Sigmoid colon (tissue), 7 donors: ENCODE measurements around the gene SPRED3. TPM values are rescaled to one million over a fixed set of nuclear protein-coding genes. Genes with fewer than 3 reads are reported as not detected.

Source experiments
- DNase-seq: peaks from one replicate; pipeline ENCODE4 v3.0.0-alpha.2; 2019
- H3K27ac ChIP-seq, 4 donors: fragments of 200-600 bp; sonication (generic); one replicate each; pipeline ENCODE4 v1.5.1; 2016 to 2019; ENCODE audit warnings: mild to moderate bottlenecking in 1 of 4
- H3K27me3 ChIP-seq, 3 donors: fragments of 200-600 bp; sonication (generic); one replicate each; pipeline ENCODE4 v1.5.1; 2019; ENCODE audit warnings: mild to moderate bottlenecking in 1 of 3
- H3K36me3 ChIP-seq, 4 donors: fragments of 200-600 bp; sonication (generic); one replicate each; pipeline ENCODE4 v1.5.1; 2016 to 2019
- H3K4me1 ChIP-seq, 4 donors: fragments of 200-600 bp; sonication (generic); one replicate each; pipeline ENCODE4 v1.5.1; 2017 to 2019
- H3K4me3 ChIP-seq, 4 donors: fragments of 200-600 bp; sonication (generic); one replicate each; pipeline ENCODE4 v1.5.1; 2017 to 2019; ENCODE audit warnings: mild to moderate bottlenecking in 2 of 4, moderate library complexity in 1 of 4
- H3K9me3 ChIP-seq, 4 donors: fragments of 200-600 bp in 3 of 4; sonication (generic) in 3 of 4; one replicate each; pipeline versions ENCODE4 v1.5.1 to v1.6.1; 2013 to 2019
- EP300 ChIP-seq, 4 donors: sonication (generic); formaldehyde crosslinking; IDR thresholded peaks; one replicate each; pipeline ENCODE4 v1.6.1; 2017; ENCODE audit warnings: antibody characterized with exemption in 4 of 4
- POLR2A ChIP-seq, 2 donors: fragments of 450-650 bp; IDR thresholded peaks; one replicate each; pipeline ENCODE4 v1.6.1; 2016; ENCODE audit warnings: antibody characterized with exemption in 2 of 2, mild to moderate bottlenecking in 2 of 2, moderate library complexity in 2 of 2
- POLR2AphosphoS5 ChIP-seq, 4 donors: sonication (generic); formaldehyde crosslinking; IDR thresholded peaks; one replicate each; pipeline ENCODE4 v1.6.1; 2017; ENCODE audit warnings: antibody characterized with exemption in 4 of 4
- WGBS, 2 donors: extraction: QIAGEN DNeasy Blood & Tissue Kit; methylation state at CpG; one replicate each; pipeline ENCODE4 v1.1.7; 2013; 5-methylcytosine and 5-hydroxymethylcytosine counted together
- intact Hi-C: fragments of 100-400 bp; cut with DNase I; formaldehyde crosslinking; loops from one replicate; pipeline ENCODE4 v1.15.1; 2023
- polyA plus RNA-seq, 3 donors: library from polyadenylated mRNA; stranded (reverse); fragments of 200-250 nt; gene quantifications; one replicate each; pipeline ENCODE4 v1.2.3, GENCODE V29; 2013
- total RNA-seq, 4 donors: library from RNA; depleted of rRNA; stranded (reverse); fragments of >200 nt; gene quantifications; one replicate each; pipeline ENCODE4 v1.1.0, GENCODE V29; 2016
- TF ChIP-seq, protein P1 (sequence below), 4 experiments: fragments of 450-650 bp in 3 of 4; fragments of 200-600 bp in 1 of 4; IDR thresholded peaks; one replicate each; pipeline ENCODE4 v1.5.1; 2016 to 2019; ENCODE audit warnings: antibody characterized with exemption in 4 of 4, mild to moderate bottlenecking in 3 of 4, moderate library complexity in 2 of 4
- donor health status: healthy with polysubstance abuse.
- donor health status: Bipolar disorder and iron deficiency.
- donor health status: healthy.

Gene SPRED3
- total and polyA plus RNA-seq, 7 donors, result under 0.01 to 1.5 (median 0.36) TPM; not detected in 2

- peaks cover 0 to 27% (median 12%) of the 10 kb centered on the region in 3 donors for H3K27me3 ChIP-seq
- no peak for DNase-seq
- no peak overlapping the region for H3K27ac ChIP-seq
- intact Hi-C loops, result no loop called here
- TF ChIP-seq POLR2AphosphoS5 (IDR thresholded peaks at IDR 0.05), result no peak
- no peak for TF ChIP-seq EP300 (IDR thresholded peaks at IDR 0.05)
- TF ChIP-seq POLR2A (IDR thresholded peaks at IDR 0.05), result no peak
- TF ChIP-seq, protein P1, sequence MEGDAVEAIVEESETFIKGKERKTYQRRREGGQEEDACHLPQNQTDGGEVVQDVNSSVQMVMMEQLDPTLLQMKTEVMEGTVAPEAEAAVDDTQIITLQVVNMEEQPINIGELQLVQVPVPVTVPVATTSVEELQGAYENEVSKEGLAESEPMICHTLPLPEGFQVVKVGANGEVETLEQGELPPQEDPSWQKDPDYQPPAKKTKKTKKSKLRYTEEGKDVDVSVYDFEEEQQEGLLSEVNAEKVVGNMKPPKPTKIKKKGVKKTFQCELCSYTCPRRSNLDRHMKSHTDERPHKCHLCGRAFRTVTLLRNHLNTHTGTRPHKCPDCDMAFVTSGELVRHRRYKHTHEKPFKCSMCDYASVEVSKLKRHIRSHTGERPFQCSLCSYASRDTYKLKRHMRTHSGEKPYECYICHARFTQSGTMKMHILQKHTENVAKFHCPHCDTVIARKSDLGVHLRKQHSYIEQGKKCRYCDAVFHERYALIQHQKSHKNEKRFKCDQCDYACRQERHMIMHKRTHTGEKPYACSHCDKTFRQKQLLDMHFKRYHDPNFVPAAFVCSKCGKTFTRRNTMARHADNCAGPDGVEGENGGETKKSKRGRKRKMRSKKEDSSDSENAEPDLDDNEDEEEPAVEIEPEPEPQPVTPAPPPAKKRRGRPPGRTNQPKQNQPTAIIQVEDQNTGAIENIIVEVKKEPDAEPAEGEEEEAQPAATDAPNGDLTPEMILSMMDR (IDR thresholded peaks at IDR 0.05), result no peak
- no peaks in the 10 kb centered on the region for H3K9me3 ChIP-seq
- peaks cover 0 to 11% (median 10%) of the 10 kb centered on the region in 4 donors for H3K4me1 ChIP-seq
- WGBS, 2 donors, result 76 to 87% methylated on average over 6 of the region's 6 CpGs
- H3K4me3 ChIP-seq, result no peak overlapping the region
- H3K36me3 ChIP-seq, result peaks cover 0 to 2% (median under 1%) of the 10 kb centered on the region in 4 donors
These were observed 17.4 kb upstream of the SPRED3 start for GRCh38 chr19:38371081-38371480.

DNA sequence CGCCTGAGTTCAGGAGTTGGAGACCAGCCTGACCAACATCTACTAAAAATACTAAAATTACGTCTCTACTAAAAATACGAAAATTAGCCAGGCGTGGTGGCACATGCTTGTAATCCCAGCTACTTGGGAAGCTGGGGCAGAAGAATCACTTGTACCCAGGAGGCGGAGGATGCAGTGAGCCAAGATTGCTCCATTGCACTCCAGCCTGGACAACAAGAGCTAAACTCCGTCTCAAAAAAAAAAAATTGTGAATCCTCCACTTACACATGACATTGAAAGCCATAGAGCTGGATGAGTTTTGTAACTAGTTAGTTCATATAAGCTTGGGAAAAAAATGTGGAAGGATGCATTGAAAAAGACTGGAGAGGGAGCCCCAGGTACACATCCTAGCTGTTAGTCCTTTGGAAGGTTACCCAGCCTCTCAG lies 14.6 kb upstream of the SPRED3 start:
- WGBS, 2 donors, result 62 to 76% methylated on average over 6 of the region's 6 CpGs
- H3K4me3 ChIP-seq, result peak overlapping the region; percentile 4 to 77 (median 74)
- intact Hi-C loops, result loop anchor here (1.0 kb wide), 1 partner anchor 38 kb away; no protein-coding TSS in a partner anchor

GRCh38 chr19:38374332-38375097 lies 14.0 kb upstream of the SPRED3 start, which contains the start of gene PSMD8:
Gene PSMD8, plus strand, starts transcription at chr19:38374571. Its CDS starts 31 bp downstream, at chr19:38374602.
- TF ChIP-seq EP300 (IDR thresholded peaks at IDR 0.05) (peak in 1 of 4 donors; percentile 52), POLR2AphosphoS5 (IDR thresholded peaks at IDR 0.05) (peak; percentile 85 to 96 (median 95)), POLR2A (IDR thresholded peaks at IDR 0.05) (peak; percentile 88 to 90)
- TF ChIP-seq, protein P1 (IDR thresholded peaks at IDR 0.05), result no peak

More for the DNA sequence above, 14.6 kb upstream of the SPRED3 start:
- Histone ChIP-seq H3K36me3 (peaks cover 5 to 27% (median 12%) of the 10 kb centered on the region in 4 donors), H3K27ac (peak overlapping the region; percentile 86 to 93 (median 90)), H3K9me3 (no peaks in the 10 kb centered on the region), H3K4me1 (peaks cover 0 to 26% (median 22%) of the 10 kb centered on the region in 4 donors), H3K27me3 (peaks cover 0 to 3% (median 0%) of the 10 kb centered on the region in 3 donors)
- no peak for DNase-seq
- TF ChIP-seq POLR2A (IDR thresholded peaks at IDR 0.05) (no peak), POLR2AphosphoS5 (IDR thresholded peaks at IDR 0.05) (no peak), EP300 (IDR thresholded peaks at IDR 0.05) (no peak)
- TF ChIP-seq, protein P1 (IDR thresholded peaks at IDR 0.05), result no peak

DNA sequence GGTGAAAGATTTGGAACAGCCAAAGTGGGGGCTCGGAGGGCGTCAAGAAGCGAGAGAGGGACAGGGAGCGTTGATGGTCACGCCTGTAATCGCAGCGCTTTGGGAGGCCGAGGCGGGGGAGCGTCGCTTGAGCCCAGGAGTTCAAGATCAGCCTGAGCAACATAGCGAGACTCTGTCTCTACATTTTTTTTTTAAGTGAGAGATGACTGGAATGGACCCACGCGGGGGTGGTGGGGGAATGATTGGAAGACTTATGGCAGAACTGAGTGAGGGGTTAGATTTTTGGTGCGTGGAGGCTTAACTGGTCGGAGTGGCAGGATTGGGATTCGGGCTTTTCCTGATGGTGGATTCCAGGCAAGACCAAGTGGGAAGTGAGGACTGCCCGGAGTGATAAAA lies 13.4 kb upstream of the SPRED3 start:
- intact Hi-C loops, result no loop called here
- peak overlapping the region; percentile 86 to 93 (median 90) for H3K27ac ChIP-seq
- H3K36me3 ChIP-seq, result peaks cover 12 to 39% (median 21%) of the 10 kb centered on the region in 4 donors
- no peaks in the 10 kb centered on the region for H3K9me3 ChIP-seq
- WGBS, 2 donors, result 1% methylated on average over 18 of the region's 18 CpGs
- no peak for DNase-seq
- TF ChIP-seq EP300 (IDR thresholded peaks at IDR 0.05), result no peak
- TF ChIP-seq POLR2AphosphoS5 (IDR thresholded peaks at IDR 0.05), result no peak
- H3K4me3 ChIP-seq, result peak overlapping the region; percentile 70 to 84 (median 77)
- peaks cover 0 to 8% (median under 1%) of the 10 kb centered on the region in 3 donors for H3K27me3 ChIP-seq
- peaks cover 0 to 26% (median 22%) of the 10 kb centered on the region in 4 donors for H3K4me1 ChIP-seq

More at GRCh38 chr19:38374332-38375097, 14.0 kb upstream of the SPRED3 start, which contains the start of gene PSMD8:
- peaks cover 9 to 33% (median 17%) of the 10 kb centered on the region in 4 donors for H3K36me3 ChIP-seq
- DNase-seq, result peak; percentile 100
- 0% methylated on average over 65 of the region's 65 CpGs for WGBS, 2 donors
- peak within 1 kb of the TSS; percentile 70 to 84 (median 77) for H3K4me3 ChIP-seq
- H3K4me1 ChIP-seq, result peaks cover 0 to 26% (median 22%) of the 10 kb centered on the region in 4 donors
- H3K9me3 ChIP-seq, result no peaks in the 10 kb centered on the region
- H3K27ac ChIP-seq, result peak within 1 kb of the TSS; percentile 86 to 93 (median 90)
- intact Hi-C loops, result loop anchor here (1.0 kb wide), 1 partner anchor 38 kb away; no protein-coding TSS in a partner anchor
- H3K27me3 ChIP-seq, result peaks cover 0 to 3% (median 0%) of the 10 kb centered on the region in 3 donors

- peaks cover 16 to 46% (median 26%) of the 10 kb centered on the region in 4 donors for H3K36me3 ChIP-seq
- peak overlapping the region in 1 of 4 donors; percentile 88 for H3K27ac ChIP-seq
- H3K27me3 ChIP-seq, result peaks cover 0 to 13% (median 6%) of the 10 kb centered on the region in 3 donors
- WGBS, 2 donors, result 90 to 91% methylated on average over 5 of the region's 5 CpGs
- no peak for TF ChIP-seq POLR2A (IDR thresholded peaks at IDR 0.05)
- no peak for TF ChIP-seq EP300 (IDR thresholded peaks at IDR 0.05)
- TF ChIP-seq POLR2AphosphoS5 (IDR thresholded peaks at IDR 0.05), result no peak
- TF ChIP-seq, protein P1 (IDR thresholded peaks at IDR 0.05), result no peak
- H3K4me3 ChIP-seq, result peak overlapping the region in 3 of 4 donors; percentile 70 to 77 (median 77)
- peaks cover 0 to 26% (median 22%) of the 10 kb centered on the region in 4 donors for H3K4me1 ChIP-seq
- DNase-seq, result no peak
- intact Hi-C loops, result no loop called here
- no peaks in the 10 kb centered on the region for H3K9me3 ChIP-seq
These were observed 12.7 kb upstream of the SPRED3 start for GRCh38 chr19:38375748-38376147.
